CD4-positive, alpha-beta T cell treated with Interleukin-6 at 100 ng/mL for 8 hours (primary cell): ENCODE data around the gene WDR48.

ENCODE experiments used
- DNase-seq: peaks from one replicate; pipeline ENCODE4 v3.0.0-alpha.2; 2020; ENCODE audit warnings: mixed read lengths, low spot score

The WDR48 gene

DNA sequence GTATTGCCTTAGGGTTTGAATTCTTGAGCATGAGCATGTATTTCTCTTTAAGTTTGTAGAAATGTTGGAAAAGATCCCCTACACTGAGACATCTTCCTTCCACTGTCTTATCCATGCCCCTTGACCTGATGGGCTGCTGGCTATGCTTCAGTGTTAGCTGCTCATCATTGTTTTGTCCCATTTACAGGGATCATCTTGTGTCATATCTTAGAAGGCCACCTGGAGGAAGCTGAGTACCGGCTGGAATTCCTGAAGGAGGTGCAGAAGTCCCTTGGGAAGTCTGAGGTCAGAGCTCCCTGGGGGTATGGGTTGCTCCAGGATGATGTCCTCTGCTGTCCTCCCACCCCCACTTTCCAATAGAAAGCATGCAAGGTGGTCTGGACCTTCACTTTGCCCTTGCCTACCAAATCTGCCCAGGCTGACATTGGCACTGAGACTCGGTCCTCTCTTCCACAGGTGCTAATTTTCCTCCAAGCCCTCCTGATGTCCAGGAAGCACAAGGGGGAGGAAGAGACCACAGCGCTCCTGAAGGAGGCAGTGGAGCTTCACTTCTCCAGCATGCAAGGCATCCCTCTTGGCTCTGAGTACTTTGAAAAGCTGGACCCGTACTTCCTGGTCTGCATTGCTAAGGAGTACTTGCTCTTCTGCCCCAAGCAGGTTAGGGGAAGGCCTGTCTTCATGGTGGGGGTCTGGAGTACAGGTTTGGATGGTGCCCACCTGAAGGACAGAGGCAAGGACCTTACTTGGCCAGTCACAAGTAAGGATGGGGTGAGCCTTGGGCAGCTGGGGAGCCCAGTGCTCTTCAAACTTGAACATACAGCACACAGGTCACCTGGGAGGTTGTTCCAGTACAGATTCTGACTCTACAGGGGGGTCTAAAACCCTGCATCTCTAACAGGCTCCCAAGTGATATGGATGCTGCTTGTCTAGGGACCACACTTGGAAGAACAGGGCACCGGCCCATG, 73.3 kb downstream of the WDR48 start:
- no peak for DNase-seq

DNA sequence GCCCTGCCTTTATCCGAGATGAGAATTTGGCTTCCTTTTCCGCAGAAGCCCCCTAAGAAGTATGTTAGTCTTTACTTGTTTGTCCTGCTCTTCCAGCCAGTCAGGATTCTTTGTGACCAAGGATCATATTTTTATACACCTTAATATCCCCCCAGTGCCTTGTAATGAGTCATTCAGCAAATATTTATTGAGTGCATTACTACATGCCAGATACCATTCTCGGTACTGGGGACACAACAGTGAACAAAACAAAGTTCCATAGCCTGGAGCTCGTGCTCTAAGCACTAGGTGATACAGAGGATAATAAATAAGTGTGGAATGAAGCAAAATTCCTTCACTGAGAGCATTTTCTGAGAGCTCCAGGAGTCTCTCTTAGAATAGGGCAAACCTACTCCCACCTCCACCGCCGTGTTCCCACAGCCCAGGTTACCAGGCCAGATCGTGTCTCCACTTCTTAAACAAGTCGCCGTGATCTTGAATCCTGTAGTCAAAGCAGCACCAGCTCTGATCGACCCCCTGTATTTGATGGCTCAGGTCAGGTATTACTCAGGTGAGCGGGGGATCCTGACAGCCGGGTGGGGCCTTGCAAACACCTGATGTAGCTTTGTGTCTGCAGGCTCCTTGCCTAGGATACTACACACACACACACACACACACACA, 74.2 kb downstream of the WDR48 start:
- no peak for DNase-seq

DNA sequence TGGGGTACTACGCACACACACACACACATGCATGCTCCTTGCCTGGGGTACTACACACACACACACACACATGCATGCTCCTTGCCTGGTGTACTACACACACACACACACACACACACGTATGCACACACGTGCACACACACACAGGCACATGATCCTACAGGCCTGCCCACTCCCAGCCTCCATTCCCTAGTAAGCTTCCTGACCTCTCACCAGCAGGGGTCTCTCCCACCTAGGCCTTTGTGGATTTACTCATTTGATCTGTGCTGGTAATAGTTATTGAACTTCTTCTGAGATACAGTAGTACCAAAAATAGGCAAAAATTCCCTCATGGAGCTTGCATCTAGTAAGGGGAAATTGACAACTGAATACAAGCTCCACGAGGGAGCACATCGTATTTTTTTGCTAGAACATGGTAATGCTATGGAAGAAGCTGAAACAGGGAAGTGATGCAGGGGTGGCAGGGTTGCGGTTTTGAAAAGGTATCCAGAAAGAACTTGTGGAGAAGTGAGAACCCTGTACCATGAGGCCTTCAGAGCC, 74.8 kb downstream of the WDR48 start:
- peak; percentile 44 for DNase-seq

DNA sequence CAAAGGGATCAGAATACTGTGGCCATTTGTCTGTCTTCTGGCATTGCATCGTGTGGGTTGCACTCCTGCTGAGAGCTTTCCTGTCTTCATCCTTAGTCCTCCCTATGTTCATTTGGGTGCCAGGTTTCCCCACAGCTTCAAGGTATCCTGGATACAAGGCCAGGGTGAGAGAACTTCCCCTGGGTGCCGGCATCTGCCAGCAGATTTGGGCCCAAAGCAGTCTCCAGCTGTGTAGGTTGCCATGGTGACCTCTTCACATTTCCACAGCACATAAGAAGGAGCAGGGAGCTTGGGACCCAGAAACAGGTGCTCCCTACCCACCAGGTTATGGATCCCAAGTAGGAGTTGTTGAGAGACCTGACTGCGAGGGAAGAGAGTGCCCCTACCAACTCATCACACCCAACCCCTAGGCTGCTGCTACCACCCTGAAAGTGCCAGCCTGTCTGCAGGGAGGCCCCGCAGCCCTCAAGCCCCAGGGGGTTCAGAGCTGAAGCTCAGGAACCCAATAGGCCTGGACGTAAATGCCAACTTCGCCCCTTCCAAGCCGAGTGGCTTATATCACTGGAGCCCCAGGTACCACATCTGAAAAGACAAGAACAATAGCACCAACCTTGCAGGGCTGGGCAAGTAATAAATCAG, 75.6 kb downstream of the WDR48 start:
- DNase-seq, result no peak

DNA sequence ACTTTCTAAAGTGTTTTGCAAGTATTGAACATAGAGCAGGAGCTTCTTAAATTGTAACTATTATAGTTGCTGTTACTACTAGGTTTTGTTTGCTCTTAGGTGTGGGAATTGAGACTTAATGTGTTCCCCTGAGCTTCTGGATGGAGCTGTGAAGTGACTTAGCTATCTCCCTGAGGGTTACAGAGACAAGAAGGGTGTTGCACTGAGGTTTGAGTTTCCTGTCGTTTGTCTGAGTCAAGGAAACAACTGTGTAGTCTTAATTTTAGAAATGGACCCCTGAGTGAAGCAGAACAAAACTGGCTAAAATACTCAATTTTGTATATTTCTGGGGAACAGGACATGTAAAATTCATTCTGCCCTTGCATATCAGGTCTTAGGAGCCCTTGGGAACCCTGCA, 76.1 kb downstream of the WDR48 start:
- DNase-seq, result no peak

DNA sequence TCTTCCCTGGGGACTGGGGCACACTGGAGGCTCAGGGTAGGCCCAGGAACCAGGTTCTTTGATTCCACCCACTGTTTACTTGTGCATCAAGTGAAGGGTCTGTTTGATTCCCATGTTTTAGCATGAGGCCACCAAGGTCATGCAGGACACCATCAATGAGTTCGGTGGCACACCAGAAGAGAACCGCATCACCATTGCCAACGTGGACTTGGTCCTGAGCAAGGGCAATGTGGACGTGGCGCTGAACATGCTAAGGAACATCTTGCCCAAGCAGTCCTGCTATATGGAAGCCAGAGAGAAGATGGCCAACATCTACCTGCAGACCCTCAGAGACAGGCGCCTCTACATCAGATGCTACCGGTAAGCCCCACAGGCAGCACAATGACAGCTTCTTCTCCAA, 77.1 kb downstream of the WDR48 start:
- no peak for DNase-seq

DNA sequence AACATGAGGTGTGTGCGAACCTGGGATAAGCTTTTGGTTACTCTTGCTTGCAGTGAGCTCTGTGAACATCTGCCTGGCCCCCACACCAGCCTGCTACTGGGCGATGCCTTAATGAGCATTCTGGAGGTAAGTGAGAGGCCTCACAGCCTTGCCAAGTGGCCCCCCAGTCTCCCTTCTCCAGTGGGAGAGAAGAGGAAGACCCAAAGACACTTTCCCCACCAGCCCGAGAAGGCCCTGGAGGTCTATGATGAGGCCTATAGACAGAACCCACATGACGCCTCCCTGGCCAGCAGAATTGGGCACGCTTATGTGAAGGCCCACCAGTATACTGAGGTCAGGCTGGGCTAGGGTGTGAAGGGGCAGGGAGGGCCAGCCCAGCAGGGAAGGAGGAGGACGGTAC, 78.2 kb downstream of the WDR48 start:
- DNase-seq, result no peak

DNA sequence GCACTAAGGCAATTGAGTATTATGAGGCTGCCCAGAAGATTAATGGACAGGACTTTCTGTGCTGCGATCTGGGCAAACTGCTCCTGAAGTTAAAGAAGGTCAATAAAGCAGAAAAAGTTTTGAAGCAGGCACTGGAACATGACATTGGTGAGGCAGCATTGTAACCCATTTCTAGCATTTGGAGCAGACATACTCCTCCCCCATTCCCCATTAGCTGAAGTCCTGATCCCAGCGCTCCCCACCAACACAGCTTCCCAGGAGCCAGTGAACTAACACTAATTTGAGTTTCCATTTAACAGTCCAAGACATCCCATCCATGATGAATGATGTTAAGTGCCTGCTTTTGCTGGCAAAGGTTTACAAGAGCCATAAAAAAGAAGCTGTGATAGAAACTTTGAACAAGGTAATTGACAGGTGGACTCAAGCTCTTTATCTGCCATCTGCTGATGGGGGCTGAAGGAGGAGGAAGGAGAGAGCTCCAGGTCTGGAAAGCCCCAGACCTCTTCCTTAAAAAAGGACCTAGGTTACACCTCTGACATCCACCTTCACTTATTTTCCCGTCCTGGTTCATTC, 79.0 kb downstream of the WDR48 start:
- no peak for DNase-seq

DNA sequence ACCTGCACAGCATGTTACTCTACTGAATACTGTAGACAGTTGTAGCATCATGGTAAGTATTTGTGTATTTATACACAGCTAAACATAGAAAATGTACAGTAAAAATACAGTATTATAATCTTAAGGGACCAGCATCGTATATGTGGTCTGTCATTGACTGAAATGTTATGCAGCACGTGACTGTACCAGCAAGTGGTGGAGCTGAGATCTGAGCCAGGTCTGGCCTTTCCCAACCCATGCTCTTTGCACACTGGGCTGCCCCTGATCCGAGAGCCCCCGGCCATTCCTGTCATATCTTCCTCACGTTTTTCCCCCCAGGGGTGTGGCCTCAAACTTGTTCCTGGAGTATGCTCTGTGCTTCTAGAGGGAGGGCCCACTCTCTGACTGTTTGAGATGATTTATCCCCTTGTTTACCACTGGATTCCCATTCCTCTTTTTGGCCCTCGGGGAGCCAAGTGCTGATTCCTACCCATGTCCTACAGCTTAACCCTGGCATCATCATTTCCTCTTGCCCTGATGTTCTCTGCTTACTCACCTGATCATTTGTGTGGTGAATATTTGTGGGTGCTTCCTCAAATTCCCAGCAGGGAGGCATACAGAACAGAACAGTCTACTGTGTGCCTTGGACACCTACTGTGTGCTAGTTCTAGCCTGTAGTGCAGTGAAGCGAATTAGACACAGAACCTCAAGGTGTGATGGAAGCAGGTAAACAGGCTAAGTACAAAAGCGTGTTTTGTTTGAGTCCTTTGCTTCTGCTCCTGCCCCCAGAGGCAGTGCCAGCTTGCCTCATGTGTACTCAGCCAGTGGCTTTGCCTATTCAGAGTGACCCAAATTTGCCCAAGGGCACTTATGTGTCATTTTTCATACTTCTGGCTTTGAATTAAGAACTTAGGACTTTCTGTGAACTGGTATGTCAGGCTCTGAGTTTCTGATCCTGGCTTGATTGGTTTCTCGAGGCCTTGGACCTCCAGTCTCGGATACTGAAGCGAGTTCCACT, 80.6 kb downstream of the WDR48 start:
- no peak for DNase-seq

DNA sequence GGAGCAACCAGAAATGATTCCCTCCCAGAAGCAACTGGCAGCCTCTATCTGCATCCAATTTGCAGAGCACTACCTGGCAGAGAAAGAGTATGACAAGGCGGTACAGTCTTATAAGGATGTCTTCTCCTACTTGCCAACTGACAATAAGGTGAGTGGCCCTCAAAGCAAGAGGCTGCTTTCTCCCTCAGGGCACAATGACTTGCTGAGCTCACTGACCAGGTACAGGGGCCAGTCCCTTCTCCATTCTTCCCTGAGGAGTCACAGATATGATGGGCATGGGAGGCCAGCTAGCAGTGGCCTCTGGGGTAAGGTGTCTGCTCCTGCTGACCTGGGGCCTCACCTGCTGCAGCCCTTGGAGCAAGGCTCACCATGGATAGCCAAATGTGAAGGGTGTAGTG, 81.3 kb downstream of the WDR48 start:
- no peak for DNase-seq

DNA sequence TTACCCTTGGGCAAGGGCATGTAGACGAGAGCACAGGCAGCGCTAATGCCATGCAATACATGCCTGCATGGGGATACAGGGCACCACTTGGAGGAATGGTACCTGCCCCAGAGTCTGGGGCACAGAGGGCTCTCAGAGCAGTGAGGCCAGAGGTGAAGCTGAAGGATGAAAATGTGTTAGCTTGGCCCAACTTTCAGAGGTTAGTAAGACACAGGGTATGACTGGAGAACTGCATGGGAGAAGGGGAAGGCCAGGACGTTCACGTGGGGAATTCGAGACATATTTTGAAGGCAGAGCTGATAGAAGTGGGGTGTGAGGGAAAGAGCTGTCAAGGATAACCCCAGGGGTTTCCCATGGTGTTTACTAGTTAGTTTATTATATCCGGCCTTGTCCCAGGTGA, 82.0 kb downstream of the WDR48 start:
- no peak for DNase-seq

DNA sequence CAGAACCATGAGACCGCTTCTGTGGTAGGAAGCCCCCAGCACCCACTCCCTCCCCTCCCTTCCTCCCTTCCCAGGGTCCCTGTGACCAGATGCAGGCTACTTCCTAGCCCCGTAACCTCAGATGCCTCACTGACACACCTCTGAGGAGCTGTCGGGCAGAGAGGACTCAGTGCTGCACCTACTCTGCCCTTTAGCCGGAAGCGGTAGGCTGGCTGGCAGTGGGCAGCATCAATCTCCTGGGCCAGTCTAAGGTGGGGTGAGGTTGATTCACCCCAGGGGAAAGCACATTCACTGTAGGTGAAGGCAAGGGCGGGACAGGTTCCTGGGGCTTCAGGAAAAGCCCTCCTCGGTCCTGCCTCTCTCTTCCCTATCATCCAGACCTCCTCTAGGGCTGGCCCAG, 82.5 kb downstream of the WDR48 start:
- no peak for DNase-seq

DNA sequence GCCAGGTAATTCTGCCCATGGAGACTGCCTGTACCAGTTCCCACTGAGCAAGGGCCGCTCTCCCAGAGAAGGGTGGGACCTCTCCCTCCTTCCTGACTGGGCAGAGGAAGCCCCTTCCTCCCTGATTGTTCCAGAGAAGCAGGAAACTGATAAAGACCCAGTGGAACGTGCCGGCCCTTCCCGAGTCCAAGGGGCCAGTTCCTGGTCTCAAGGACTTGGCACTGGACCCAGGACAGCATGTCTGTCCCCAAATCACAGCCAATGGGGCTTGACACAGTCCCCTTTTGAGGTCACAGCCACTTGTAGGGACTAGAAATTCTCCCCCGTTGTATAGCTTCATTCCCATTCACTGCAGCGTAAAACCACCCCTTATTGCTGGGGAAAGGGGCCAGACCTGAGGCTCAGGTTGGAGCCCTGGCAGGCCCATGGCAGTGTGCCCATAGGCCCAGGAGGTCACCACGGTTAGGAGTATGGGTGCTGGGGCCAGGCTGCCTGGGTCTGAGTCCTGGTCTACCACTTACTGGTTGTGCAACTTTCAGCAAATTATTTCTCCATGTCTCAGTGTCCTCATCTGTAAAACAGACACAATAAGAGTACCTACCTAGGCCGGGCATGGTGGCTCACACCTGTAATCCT, 83.5 kb downstream of the WDR48 start:
- no peak for DNase-seq

DNA sequence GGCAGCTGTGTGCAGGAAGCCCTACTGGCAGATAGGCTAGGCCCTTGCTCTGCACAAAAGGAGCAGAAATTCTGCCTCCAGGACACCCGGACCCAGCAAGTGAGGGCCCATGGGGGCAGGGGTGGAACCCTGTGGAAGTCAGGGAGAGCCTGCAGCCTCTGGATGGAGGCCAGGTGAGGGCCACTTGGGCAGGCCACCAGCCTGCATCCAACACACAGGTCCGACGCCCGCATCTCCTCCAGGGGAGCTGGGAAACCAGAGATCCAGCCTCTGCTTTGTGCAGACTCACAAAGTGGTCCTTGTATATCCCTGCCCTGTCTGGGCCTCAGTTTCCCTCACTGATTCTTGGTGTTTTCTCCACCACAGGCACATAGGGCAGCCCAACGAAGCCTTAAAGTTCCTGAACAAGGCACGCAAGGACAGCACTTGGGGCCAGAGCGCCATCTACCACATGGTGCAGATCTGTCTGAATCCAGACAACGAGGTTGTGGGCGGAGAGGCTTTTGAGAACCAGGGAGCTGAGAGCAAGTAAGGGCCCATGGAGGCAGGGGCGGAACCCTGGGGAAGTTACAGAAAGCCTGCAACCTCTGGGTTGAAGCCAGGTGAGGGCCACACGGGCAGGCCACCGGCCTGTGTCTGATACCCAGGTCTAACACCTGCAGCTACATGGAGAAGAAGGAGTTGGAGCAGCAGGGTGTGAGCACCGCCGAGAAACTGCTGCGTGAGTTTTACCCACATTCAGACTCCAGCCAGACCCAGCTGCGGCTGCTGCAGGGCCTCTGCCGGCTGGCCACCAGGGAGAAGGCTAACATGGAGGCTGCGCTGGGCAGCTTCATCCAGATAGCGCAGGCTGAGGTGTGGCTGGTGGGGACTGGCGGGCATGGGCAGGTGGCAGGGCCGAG, 85.0 kb downstream of the WDR48 start:
- DNase-seq, result no peak

DNA sequence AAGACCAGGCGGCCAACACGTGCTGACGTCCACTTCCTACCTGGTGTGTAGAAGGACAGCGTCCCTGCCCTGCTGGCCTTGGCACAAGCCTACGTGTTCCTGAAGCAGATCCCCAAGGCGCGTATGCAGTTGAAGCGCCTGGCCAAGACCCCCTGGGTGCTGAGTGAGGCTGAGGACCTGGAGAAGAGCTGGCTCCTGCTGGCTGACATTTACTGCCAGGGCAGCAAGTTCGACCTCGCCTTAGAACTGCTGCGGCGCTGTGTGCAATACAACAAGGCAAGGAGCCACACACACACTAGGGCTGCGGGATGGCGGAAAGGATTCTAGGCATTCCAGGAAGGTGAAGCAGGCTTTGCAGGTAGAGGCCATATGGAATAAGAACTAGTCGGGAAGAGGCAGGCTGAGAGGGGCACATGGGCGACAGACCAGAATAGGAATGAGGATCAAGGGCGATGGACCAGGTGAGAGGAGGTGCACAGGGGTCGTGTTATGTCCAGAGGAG, 85.7 kb downstream of the WDR48 start:
- DNase-seq, result no peak

DNA sequence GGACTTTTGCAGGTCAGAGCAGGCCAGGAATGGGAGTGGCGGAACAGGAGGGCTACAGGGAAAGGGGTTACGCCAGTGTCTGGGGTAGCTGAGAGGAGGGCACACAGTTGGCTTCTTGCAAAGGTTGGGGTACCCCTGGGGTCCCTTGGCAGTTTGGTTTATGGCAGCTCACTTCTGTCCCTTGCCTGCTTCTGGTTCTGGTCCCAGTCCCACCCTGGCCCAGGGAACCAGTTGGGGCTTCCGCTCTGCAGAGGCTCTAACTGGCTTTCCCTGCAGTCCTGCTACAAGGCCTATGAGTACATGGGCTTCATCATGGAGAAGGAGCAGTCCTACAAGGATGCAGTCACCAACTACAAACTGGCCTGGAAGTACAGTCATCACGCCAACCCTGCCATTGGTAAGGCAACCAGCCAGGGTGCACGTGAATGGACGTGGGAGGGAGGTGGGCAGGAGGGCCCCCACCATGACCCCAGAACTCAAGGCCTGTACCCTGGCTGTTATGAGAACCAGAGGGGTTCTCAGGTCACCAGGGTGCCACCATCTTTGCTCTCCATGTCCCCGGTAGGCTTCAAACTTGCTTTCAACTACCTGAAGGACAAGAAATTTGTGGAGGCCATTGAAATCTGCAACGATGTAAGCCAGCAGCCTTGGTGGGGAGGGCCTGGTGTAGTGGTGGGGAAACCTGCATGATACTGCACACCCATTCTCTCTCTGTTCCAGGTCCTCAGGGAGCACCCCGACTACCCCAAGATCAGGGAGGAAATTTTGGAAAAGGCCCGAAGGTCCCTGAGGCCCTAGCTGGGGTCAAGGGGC, 86.4 kb downstream of the WDR48 start:
- DNase-seq, result no peak

DNA sequence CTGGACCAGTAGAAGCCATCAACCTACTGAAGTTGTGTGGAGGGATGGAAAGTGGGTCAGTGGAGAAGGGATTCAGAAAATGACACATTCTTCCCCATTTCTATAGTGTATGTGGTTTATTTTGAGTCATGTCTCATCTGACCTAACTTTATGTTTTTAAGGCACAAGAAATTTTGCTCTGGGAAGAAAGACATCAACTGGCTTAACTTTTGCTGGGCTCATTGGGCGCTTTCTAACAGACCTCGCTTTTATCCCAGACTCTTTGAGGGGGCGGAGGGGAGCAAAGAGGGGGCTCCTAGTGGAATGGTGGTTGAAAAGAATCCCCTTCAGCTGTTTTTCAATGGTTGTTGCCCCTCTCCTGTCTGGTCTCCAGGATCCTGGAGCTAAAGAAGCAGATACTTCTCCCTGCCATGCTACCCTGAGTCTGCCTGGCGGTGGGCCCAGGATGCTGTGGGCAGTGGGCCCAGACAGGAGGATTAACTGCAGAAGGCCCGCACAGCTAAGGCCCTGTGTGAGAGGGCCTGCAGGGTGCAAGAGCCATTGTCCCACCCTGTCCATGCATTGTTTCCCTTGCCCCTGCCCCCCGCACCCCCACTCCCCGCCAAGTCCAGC, 87.1 kb downstream of the WDR48 start:
- no peak for DNase-seq

DNA sequence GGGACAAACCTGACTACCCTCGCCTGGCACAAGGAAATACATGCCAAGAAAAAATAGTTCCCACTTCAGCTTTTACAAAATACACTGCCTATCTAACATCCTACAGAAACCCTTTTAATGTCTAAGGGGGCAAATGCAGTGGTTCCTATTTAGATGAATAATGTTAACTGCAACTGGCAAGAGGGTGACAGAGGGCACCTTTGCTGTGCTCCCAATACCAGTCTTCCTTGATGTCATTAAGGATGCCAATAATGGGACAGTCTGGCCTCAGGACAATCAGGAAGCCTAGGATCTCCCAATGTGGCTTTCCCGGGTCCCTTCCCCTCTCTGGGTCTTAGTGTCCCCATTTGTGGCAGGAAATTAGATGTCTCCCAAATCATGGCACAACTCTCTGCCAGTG, 87.6 kb downstream of the WDR48 start:
- DNase-seq, result no peak
